ENCODE results near the gene KRTAP4-9.
"Not testable (repeated sequence)": the region's sequence is repeated elsewhere in the genome, so short reads cannot be mapped to it uniquely, and the experiment has no call there.

The KRTAP4-9 gene

GRCh38 chr17:41098042-41098441 is 7.1 kb upstream of the KRTAP4-9 start, which contains the start of gene KRTAP4-8:
Gene KRTAP4-8, minus strand, starts transcription at chr17:41098142. Its CDS starts 58 bp downstream, at chr17:41098084.
- DNase-seq (ENCODE audit: low read depth): no peak

GRCh38 chr17:41098481-41098880 is 6.7 kb upstream of the KRTAP4-9 start:
- DNase-seq (ENCODE audit: low read depth): no peak

- DNase-seq (ENCODE audit: low read depth): not testable (repeated sequence)
Observed at GRCh38 chr17:41099682-41100480, 5.3 kb upstream of the KRTAP4-9 start.

GRCh38 chr17:41101586-41102259 is 3.5 kb upstream of the KRTAP4-9 start, which contains the start of gene KRTAP4-16:
Gene KRTAP4-16, minus strand, starts transcription at chr17:41102209. Its CDS starts 0 bp downstream, at chr17:41102209.
- DNase-seq (ENCODE audit: low read depth): no peak

- DNase-seq (ENCODE audit: low read depth): no peak
Observed at GRCh38 chr17:41103896-41104295, 1.3 kb upstream of the KRTAP4-9 start.

GRCh38 chr17:41104386-41105038 is 677 bp upstream of the KRTAP4-9 start:
- DNase-seq (ENCODE audit: low read depth): not testable (repeated sequence)

- DNase-seq (ENCODE audit: low read depth): no peak
Observed at GRCh38 chr17:41107941-41108450, 2.8 kb downstream of the KRTAP4-9 start.

- DNase-seq (ENCODE audit: low read depth): not testable (repeated sequence)
Observed at GRCh38 chr17:41108728-41109386, 3.7 kb downstream of the KRTAP4-9 start.

GRCh38 chr17:41111151-41111885 is 6.1 kb downstream of the KRTAP4-9 start:
- DNase-seq (ENCODE audit: low read depth): no peak

- DNase-seq (ENCODE audit: low read depth): no peak
Observed at GRCh38 chr17:41116297-41116696, 11.1 kb downstream of the KRTAP4-9 start.

- not testable (repeated sequence) for DNase-seq (ENCODE audit: low read depth)
Observed at GRCh38 chr17:41117846-41118386, 12.7 kb downstream of the KRTAP4-9 start, which contains the start of gene KRTAP4-11. Gene KRTAP4-11, minus strand, starts transcription at chr17:41118373. Its CDS starts 58 bp downstream, at chr17:41118315.

GRCh38 chr17:41118721-41119120 is 13.5 kb downstream of the KRTAP4-9 start:
- no peak for DNase-seq (ENCODE audit: low read depth)

- DNase-seq (ENCODE audit: low read depth): not testable (repeated sequence)
Observed at GRCh38 chr17:41119696-41120690, 14.8 kb downstream of the KRTAP4-9 start.

- DNase-seq (ENCODE audit: low read depth): no peak
Observed at GRCh38 chr17:41121742-41122141, 16.6 kb downstream of the KRTAP4-9 start.

- not testable (repeated sequence) for DNase-seq (ENCODE audit: low read depth)
Observed at GRCh38 chr17:41123292-41123990, 18.3 kb downstream of the KRTAP4-9 start.

GRCh38 chr17:41123991-41124371 is 18.8 kb downstream of the KRTAP4-9 start, which contains the start of gene KRTAP4-12:
Gene KRTAP4-12, minus strand, starts transcription at chr17:41124182. Its CDS starts 60 bp downstream, at chr17:41124122.
- not testable (repeated sequence) for DNase-seq (ENCODE audit: low read depth)

- DNase-seq (ENCODE audit: low read depth): no peak
Observed at GRCh38 chr17:41125064-41125463, 19.9 kb downstream of the KRTAP4-9 start.

- no peak for DNase-seq (ENCODE audit: low read depth)
Observed at GRCh38 chr17:41126412-41126811, 21.2 kb downstream of the KRTAP4-9 start.

- no peak for DNase-seq (ENCODE audit: low read depth)
Observed at GRCh38 chr17:41127371-41127770, 22.2 kb downstream of the KRTAP4-9 start.
